T-helper 1 cell treated with Interleukin-12 subunit alpha and Interleukin-12 subunit beta and Interleukin-4 antibody, amounts not matched to agents 30 μg/mL and 1 μg/mL, for 36 hours (primary cell): Measurements from ENCODE around the gene ARHGAP26.
A peak's percentile ranks its signal among the peaks of the same experiment; 100 is the strongest.

ENCODE experiments used
- H3K27ac Mint-ChIP-seq: one replicate; pipeline ENCODE4 v1.8.0; 2021; ENCODE audit warnings: mild to moderate bottlenecking, mixed read lengths
- H3K27me3 Mint-ChIP-seq: one replicate; pipeline ENCODE4 v1.8.0; 2021; ENCODE audit warnings: low read depth, mixed read lengths
- H3K36me3 Mint-ChIP-seq: one replicate; pipeline ENCODE4 v1.8.0; 2021; ENCODE audit warnings: low read depth, mixed read lengths
- H3K4me1 Mint-ChIP-seq: one replicate; pipeline ENCODE4 v1.8.0; 2021; ENCODE audit warnings: low read depth, mixed read lengths
- H3K4me3 Mint-ChIP-seq: one replicate; pipeline ENCODE4 v1.8.0; 2021; ENCODE audit warnings: mild to moderate bottlenecking, moderate library complexity, mixed read lengths
- H3K9me3 Mint-ChIP-seq: one replicate; pipeline ENCODE4 v1.8.0; 2021; ENCODE audit warnings: mixed read lengths

Gene ARHGAP26

DNA sequence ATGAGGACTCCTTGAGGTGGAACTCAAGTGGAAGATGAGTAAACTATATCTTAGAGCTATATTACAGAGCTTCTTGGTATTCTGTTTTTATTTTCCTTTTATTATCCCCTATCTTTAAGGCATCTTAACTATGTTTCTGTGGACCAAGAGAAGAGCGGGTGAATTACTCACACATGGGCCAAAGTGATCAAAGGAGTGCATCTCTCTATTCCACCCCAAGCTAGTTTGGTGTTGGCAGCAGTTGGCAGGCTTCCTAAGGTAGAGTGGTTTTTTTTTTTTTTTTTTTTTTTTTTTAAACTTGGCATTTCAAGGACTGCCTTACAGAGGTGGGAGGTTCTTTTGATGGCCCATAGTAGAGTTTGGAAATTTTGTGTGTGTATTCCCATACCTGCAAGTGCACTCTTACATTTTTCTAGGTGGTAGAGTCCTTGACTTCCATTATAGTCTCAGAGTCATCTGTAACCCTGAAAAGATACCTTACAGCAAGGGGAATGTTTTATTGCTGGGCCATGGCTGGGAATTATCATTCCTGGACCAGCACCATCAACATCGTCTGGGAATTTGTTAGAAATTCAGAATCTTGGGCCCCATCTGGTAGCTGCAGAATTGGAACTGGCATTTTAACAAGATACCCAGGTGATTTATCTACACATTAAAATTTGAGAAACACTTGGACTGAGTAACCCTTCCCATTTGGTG, 51.0 kb downstream of the ARHGAP26 start:
- Mint-ChIP-seq H3K4me3 (no peak overlapping the region), H3K9me3 (peaks cover 4% of the 10 kb centered on the region), H3K27ac (peak overlapping the region; percentile 23), H3K27me3 (no peaks in the 10 kb centered on the region), H3K36me3 (peaks cover 4% of the 10 kb centered on the region), H3K4me1 (peaks cover 53% of the 10 kb centered on the region)

DNA sequence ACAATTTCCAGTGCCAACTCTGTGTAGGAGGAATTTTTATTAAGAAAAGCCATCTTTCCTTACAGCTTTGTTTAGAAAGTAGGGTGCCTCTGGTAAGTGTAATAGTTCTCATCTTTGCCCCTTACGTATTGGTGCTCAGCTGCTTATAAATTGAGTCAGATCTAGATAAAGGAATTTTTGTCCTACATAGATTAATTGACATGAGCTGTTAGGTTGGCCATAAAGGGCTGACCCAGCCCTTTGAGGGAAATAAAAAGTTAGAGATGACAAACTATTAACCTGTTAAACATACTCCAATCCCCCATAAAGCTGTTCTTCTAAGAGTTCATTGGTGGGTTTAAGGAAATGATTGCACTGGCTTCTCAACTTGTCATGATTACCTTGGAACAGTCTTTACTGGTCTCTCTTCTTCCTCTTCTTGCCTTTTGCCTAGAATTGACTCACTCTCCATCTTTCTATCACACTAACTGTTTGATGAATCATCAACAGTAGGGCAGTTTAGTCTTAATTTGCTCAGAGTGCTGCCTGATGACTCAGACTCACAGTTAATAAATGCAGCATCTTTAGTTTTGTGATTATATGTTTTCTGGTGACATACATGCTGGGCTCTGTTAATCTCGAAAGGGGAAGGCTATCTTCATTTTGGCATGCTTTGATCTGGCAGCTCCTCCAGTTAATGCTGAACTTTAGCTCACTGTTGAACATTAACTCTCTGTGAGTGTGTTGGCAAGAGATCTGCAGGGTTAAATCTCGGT, 51.7 kb downstream of the ARHGAP26 start:
- H3K9me3 Mint-ChIP-seq, result peaks cover 4% of the 10 kb centered on the region
- peak overlapping the region; percentile 27 for H3K27ac Mint-ChIP-seq
- H3K4me3 Mint-ChIP-seq, result no peak overlapping the region
- peaks cover 54% of the 10 kb centered on the region for H3K4me1 Mint-ChIP-seq
- peaks cover 4% of the 10 kb centered on the region for H3K36me3 Mint-ChIP-seq
- no peaks in the 10 kb centered on the region for H3K27me3 Mint-ChIP-seq

DNA sequence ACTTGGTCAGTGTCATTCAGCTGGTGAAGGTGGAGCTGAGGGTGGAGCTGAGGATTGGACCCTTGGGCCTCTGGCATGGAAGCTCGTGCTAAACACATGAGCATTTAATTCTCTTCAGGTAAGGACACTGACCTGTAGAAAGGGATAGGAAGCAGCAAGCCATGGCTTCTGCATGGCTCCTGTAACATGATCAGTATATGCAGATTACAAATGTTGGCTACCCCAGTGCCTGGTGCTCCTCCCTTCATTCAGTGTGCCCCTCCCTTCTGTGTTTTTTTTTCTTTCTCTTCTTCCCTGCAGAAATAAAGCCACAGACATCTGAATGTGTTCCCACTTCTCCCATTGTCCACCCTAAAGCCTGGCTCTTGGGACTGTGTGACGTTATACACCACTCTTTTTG, 52.9 kb downstream of the ARHGAP26 start:
- H3K9me3 Mint-ChIP-seq, result peaks cover 4% of the 10 kb centered on the region
- H3K27me3 Mint-ChIP-seq, result no peaks in the 10 kb centered on the region
- peaks cover 4% of the 10 kb centered on the region for H3K36me3 Mint-ChIP-seq
- peaks cover 62% of the 10 kb centered on the region for H3K4me1 Mint-ChIP-seq
- no peak overlapping the region for H3K4me3 Mint-ChIP-seq
- H3K27ac Mint-ChIP-seq, result no peak overlapping the region

DNA sequence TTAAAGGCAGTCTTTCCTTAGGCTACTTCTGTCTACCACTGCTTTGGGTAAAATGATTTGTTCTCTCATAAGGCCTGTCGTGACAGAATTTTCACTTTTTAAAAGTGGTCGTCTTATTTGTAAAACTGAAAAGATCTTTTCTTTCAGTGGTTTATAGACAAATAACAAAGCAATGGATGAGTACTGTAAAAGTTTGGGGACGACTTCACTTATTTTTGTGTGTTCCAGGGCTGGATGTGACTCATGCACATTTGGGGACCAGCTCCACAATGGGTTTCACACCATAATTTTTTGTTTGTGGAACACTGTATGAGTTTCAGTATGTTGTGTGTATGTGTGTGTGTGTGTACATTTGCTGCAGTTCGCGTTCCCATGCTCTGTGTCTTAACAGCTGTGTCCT, 53.6 kb downstream of the ARHGAP26 start:
- peaks cover 66% of the 10 kb centered on the region for H3K4me1 Mint-ChIP-seq

DNA sequence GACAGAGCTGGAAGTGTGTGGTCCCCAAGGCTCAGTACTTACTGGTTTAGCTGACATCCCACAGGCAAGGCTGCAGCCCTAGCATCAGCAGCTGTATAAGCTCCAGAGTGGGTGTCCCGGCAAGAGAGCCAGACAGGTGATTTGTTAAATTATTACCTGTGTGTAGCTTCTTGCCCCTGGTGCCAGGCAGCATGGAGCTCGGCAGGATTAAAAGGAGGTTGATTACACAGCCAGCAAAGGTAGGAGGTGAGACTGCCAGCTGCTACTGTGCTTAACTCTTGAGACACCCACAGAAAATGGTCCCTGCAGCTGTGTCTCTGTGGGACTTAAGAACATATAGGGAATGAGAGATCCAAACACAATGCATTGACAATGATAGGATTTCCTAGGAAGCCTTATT, 54.2 kb downstream of the ARHGAP26 start:
- H3K27ac Mint-ChIP-seq, result no peak overlapping the region
- no peaks in the 10 kb centered on the region for H3K27me3 Mint-ChIP-seq
- peaks cover 4% of the 10 kb centered on the region for H3K36me3 Mint-ChIP-seq
- H3K4me3 Mint-ChIP-seq, result no peak overlapping the region
- peaks cover 70% of the 10 kb centered on the region for H3K4me1 Mint-ChIP-seq
- H3K9me3 Mint-ChIP-seq, result peaks cover 4% of the 10 kb centered on the region

More for the DNA sequence above, 53.6 kb downstream of the ARHGAP26 start:
- H3K4me3 Mint-ChIP-seq, result no peak overlapping the region
- peaks cover 4% of the 10 kb centered on the region for H3K36me3 Mint-ChIP-seq
- no peak overlapping the region for H3K27ac Mint-ChIP-seq
- peaks cover 4% of the 10 kb centered on the region for H3K9me3 Mint-ChIP-seq
- H3K27me3 Mint-ChIP-seq, result no peaks in the 10 kb centered on the region

DNA sequence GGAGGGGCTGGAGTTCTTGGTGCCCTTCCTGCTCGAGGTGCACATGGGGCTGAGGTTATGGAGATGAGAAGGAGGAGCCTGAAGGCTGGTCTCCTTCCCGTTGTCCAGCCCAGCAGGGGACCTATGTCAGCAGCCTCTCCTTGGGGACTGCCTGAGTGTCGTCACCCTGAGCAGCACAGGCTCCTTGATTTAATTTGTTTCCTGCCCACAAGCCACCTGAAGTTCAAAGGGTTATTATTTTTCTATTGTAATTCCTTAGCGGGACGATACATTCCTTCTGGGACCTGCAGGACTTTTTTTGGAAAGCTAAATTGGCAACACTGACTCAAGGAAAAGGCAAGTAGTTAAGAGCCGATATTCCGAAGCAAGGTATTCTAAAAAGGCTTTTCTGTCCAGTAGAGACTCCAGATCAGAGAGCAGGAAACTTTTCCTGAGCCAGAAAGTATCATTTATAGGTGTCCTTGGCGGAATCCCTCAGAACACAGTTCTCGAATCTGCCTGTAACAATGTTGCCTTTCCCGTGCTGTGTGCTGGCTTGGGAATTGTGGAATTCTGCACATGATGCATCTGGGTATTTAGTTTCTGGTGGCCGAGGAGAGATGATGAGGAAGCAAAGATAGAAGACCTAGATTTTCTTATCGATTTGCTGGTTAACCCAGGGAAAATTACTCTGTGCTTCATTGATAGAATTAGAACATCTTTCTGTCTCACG, 55.4 kb downstream of the ARHGAP26 start:
- H3K27me3 Mint-ChIP-seq, result no peaks in the 10 kb centered on the region
- peaks cover 63% of the 10 kb centered on the region for H3K4me1 Mint-ChIP-seq
- H3K9me3 Mint-ChIP-seq, result peaks cover 4% of the 10 kb centered on the region
- H3K4me3 Mint-ChIP-seq, result no peak overlapping the region
- H3K36me3 Mint-ChIP-seq, result peaks cover 4% of the 10 kb centered on the region
- no peak overlapping the region for H3K27ac Mint-ChIP-seq

- Mint-ChIP-seq H3K27ac (no peak overlapping the region), H3K27me3 (no peaks in the 10 kb centered on the region), H3K4me3 (no peak overlapping the region), H3K9me3 (no peaks in the 10 kb centered on the region), H3K4me1 (peaks cover 62% of the 10 kb centered on the region), H3K36me3 (no peaks in the 10 kb centered on the region)
Observed at GRCh38 chr5:142826093-142826492, 55.9 kb downstream of the ARHGAP26 start.

DNA sequence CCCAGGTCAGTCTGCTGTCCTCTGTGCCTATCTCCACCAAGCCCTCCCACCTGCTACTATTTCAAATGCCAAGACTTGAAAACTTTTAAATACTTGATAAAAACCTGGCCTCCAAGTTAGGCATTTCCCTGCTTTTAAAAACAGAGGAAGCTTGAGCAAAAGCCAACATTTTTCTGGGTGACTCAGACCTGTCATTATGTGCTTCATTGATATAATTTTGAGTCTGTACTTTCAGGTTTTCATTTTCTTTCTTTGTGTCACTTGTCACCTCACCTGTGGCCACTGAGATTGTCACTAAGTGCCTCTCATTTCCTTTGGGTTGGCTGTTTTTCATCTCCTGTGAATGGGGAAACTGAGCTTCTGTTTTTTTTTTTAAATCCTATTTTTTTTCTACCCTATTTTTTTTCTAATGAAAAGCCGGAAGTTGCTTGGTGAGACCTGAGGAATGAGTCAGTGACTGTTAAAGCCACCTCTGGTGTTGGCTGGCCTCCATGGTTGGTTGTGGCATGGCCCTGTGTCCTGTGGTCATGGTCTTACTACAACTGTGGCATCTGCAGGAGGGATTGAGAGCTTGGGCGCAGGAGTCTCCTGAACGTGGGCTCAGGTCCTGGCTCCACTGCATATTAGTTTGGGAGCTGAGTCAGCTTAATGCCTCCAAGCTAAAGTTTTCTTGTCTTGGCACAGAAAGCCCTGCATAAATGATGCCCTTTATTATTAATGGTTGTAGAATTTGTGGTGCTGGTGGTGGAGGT, 56.7 kb downstream of the ARHGAP26 start:
- H3K4me1 Mint-ChIP-seq, result peaks cover 63% of the 10 kb centered on the region
- no peaks in the 10 kb centered on the region for H3K9me3 Mint-ChIP-seq
- H3K36me3 Mint-ChIP-seq, result no peaks in the 10 kb centered on the region
- peak overlapping the region; percentile 34 for H3K27ac Mint-ChIP-seq
- H3K27me3 Mint-ChIP-seq, result no peaks in the 10 kb centered on the region
- H3K4me3 Mint-ChIP-seq, result peak overlapping the region; percentile 33

DNA sequence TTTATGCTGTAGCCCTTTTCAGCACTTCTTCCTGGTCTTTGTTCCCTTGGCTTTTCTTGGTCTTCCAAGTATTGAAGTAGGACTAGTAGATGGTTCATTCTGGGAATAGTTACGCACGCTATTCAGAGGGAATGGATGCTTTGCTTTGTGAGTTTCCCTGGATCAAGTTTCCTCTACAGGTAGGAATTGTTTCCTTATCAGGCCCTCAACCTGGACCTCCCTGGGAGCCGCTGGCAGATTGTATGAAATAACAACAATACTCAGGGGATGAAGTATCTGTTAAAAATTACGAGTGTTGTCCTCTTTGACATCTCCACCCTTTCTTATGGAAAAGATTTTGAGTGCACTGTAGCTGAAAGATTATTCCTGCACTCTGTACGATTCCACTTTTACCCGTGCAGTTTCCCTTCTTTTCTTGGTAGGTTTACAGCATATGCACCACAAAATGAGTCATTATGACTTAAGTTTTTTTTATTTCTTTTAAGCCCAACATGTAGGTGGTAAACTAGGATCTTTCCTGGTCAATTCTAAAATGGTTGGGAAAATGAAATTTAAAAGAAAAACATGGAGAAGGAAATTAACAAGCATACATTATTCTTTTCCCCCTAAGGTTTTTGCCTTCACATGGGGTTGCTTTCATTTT, 57.9 kb downstream of the ARHGAP26 start:
- Mint-ChIP-seq H3K9me3 (no peaks in the 10 kb centered on the region), H3K27ac (no peak overlapping the region), H3K36me3 (no peaks in the 10 kb centered on the region), H3K4me1 (peaks cover 58% of the 10 kb centered on the region), H3K4me3 (no peak overlapping the region), H3K27me3 (no peaks in the 10 kb centered on the region)

DNA sequence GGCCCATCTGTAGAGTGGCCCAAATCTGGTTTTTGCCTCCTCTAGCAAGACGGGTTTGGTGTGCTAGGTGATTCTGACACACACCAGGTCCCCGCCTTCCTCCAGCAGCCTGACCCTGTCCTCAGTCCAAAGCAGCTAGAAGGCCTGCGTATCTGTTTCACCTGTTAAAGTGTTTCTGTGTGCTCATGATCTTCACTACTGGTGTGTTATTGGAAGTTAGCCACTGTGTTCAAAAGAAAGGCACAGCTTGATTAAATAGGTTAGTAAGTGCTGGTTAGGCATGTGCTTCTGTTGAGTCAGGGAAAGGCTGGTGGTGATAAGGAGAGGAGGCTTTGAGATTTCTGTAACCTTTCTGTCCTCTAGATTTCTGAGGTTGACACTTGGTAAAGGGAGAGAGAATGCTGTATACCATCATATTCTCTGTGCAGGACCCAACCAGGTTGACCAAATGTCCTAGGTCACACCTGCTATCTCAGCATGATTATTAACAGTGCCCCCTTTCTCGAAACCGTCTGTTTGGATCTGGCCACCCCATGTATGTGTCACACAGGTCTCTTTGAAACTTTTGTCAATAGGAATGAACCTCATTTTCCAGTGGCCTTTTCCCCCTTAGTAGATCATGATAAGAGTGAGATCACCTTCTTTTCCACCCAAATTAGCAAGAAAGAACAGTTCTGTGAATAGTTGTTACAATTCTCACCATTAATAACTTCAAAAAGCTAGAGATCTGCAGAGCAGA, 58.8 kb downstream of the ARHGAP26 start:
- no peak overlapping the region for H3K4me3 Mint-ChIP-seq
- peaks cover 2% of the 10 kb centered on the region for H3K36me3 Mint-ChIP-seq
- no peaks in the 10 kb centered on the region for H3K27me3 Mint-ChIP-seq
- H3K4me1 Mint-ChIP-seq, result peaks cover 52% of the 10 kb centered on the region
- H3K9me3 Mint-ChIP-seq, result no peaks in the 10 kb centered on the region
- H3K27ac Mint-ChIP-seq, result no peak overlapping the region

DNA sequence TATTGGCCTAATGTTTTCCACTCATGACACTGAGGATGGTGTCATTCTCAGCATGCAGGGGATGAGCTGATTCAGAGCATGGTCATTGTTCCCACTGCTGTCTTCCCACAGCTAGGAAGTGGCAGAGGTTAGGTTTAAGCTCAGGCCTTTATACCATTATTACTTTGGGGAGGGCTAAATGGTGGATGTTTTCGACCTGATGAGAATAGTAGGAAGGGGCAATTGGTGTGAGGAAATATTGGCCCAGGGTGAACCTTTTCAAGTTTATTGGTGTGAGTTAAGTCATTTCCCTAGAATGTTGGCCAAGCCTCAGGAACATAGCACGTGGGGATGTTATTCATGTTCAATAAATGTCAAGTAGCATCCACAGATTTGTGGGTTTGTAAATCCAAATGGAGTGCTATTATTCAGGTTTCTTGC, 59.6 kb downstream of the ARHGAP26 start:
- H3K9me3 Mint-ChIP-seq, result no peaks in the 10 kb centered on the region
- H3K27ac Mint-ChIP-seq, result no peak overlapping the region
- no peaks in the 10 kb centered on the region for H3K27me3 Mint-ChIP-seq
- H3K4me3 Mint-ChIP-seq, result no peak overlapping the region
- peaks cover 2% of the 10 kb centered on the region for H3K36me3 Mint-ChIP-seq
- H3K4me1 Mint-ChIP-seq, result peaks cover 50% of the 10 kb centered on the region

DNA sequence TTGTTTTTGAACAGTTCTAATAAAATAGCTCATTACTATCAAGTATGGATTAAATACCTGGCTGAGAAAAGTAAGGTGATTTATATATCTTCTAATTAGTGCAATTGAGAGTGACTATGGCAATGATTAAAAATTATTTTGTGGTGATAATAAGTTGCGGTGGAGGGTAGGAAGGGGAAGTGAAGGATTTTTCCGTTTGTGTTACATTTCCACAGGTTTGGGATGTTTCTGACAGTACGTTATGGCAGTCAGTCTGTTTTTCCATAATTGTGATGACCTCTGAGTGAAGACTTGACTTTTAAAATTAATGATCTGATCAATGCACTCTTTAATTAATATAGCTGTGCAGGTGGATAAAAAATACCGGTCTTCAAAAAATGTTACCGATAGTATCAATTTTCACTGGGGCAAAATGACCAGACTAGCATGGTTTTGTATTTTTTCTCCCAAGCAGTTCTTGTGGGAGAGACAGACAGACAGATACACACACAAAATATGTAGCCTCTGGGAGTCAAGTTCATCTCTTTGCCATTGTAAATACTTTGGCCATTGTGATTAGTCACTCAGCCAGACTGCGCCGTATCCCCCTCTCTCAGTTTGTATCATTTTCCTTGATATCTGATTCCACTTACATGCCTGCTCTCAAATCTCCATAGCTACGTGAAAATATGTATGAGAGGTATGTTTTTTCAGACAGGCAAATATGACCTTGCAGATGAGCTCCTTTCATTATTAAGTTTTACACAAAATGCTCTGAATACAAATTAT, 60.2 kb downstream of the ARHGAP26 start:
- Mint-ChIP-seq H3K36me3 (peaks cover 2% of the 10 kb centered on the region), H3K27ac (no peak overlapping the region), H3K27me3 (no peaks in the 10 kb centered on the region), H3K4me3 (no peak overlapping the region), H3K9me3 (no peaks in the 10 kb centered on the region), H3K4me1 (peaks cover 52% of the 10 kb centered on the region)

- H3K27ac Mint-ChIP-seq, result no peak overlapping the region
- H3K9me3 Mint-ChIP-seq, result no peaks in the 10 kb centered on the region
- H3K36me3 Mint-ChIP-seq, result peaks cover 2% of the 10 kb centered on the region
- H3K4me3 Mint-ChIP-seq, result no peak overlapping the region
- H3K4me1 Mint-ChIP-seq, result peaks cover 51% of the 10 kb centered on the region
- no peaks in the 10 kb centered on the region for H3K27me3 Mint-ChIP-seq
Observed at GRCh38 chr5:142831009-142831383, 60.8 kb downstream of the ARHGAP26 start.
